GM10847 (cell line): ENCODE measurements around the gene SIGLEC1.

Experiments
- POLR2A ChIP-seq: IDR thresholded peaks from 2 replicates; pipeline ENCODE4 v1.6.1; 2011; ENCODE audit not compliant: insufficient read length; ENCODE audit errors: extremely low read depth

The SIGLEC1 gene

DNA sequence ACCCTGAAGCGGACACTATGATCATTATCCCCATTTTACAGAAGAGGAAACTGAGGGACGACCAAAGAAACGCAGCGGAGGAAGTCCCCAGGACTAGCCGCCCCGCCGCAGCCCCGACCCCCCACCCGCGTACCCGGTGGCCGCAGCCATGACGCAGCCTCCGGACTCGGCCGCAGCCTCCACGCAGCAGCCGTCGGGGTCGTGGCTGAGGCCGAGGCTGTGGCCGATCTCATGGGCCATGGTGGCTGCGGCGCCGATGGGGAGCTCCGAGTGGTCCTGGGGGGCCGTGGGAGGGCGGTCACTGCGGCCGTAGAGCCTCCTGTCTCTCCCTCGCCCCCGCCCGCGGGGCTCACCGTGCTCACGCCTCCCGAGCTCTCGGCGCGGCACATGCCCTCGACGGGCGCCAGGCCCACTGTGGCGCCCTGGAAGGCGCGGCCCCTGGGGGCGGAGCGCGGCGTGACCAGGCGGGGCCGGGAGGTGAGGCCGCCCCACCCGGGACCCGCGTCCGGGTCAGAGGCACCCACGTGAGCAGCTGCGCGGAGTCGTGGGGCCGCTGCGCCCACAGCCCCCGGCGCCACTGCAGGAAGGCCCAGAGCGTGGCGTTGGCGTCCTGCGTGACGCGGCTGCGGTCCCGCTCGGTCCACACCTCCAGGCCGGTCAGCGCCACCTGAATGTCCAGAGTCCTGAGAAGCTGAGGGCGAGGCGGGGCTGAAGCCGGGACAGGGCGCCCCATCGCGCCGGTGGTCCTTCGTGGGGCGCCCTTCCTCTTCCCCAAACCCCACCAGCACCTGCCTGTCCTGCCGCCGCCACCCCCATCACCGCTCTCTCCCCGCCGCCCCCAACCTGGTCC, 39.0 kb downstream of the SIGLEC1 start:
- no peak for TF ChIP-seq POLR2A

DNA sequence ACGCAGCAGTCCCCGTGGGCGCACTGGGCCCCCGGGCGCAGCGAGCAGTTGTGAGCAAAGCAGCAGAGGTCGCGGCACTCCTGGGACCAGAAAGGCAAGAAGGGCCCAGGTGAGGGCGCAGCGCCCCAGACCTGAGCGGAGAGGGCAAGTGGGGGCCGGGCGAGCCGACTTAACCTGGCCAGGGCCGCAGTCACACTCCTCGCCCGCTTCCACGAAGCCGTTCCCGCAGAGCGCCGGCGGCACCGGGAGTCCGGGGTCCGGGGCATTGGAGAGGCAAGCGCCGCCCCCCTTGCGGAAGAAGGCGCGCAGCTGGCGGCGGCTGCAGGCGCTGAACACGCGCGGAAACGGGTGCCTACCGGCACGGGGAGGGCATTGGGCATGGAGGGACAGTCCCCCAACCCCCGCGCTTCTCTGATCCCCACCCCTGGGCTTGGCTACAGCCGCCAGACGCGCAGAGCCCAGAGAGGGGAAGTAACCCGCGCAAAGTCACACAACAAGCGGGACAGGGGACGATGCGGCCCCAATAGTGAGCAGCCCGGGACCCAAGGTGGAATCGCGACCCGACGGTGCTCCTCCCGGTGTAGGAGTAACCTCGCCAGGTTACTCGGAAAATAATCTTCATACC, 39.7 kb downstream of the SIGLEC1 start:
- TF ChIP-seq POLR2A = no peak

DNA sequence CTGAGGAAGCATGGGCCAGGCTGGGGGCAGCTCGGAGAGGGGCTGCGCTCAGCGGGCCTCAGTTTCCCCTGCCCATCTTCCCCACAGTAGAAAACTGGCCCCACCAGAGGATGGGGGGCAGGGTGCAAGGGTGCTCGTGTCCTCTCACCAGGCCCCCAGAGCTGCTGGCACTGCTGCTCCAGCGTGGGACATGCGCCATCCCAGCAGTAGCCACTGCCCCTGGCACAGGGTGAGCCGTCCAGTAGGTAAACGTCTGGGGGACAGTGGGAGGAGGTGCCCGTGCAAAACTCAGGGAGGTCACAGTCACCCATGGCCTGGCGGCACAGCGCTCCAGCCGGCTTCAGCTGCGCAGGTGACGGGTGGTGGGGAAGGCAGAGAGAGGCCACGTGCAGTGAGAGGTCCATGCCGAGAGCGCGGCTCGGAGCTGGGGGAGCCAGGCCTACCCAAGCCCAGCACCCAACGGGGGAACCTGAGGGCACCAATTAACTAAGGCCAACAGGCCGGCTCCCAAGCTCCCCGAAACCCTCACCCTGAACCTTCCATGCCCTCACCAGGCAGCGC, 40.3 kb downstream of the SIGLEC1 start:
- no peak for TF ChIP-seq POLR2A

- TF ChIP-seq POLR2A = no peak
Observed at GRCh38 chr20:3670945-3671344, 41.5 kb downstream of the SIGLEC1 start.

DNA sequence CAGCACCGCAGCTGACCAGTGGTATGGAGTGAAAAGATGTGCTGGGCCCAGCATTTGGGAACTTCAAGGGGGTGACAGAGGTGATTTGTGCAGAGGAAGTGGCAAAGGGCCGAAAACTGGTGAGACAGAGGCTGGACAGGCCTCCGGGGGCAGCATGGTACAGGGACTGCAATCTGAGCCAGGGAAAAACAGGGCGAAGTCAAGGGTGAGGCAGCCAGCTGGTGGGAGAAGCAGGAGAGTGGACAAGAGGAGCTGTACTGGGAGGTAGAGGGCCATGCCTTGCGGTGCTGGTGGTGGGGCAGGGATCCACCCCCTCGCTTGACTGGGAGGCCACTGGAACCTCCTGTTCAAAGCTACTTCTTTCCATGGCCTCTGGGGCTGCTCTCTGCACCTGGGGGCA, 41.9 kb downstream of the SIGLEC1 start:
- TF ChIP-seq POLR2A = no peak

GRCh38 chr20:3669710-3670367, 42.6 kb downstream of the SIGLEC1 start:
- TF ChIP-seq POLR2A = no peak

GRCh38 chr20:3667434-3668037, 44.9 kb downstream of the SIGLEC1 start:
- TF ChIP-seq POLR2A = no peak

DNA sequence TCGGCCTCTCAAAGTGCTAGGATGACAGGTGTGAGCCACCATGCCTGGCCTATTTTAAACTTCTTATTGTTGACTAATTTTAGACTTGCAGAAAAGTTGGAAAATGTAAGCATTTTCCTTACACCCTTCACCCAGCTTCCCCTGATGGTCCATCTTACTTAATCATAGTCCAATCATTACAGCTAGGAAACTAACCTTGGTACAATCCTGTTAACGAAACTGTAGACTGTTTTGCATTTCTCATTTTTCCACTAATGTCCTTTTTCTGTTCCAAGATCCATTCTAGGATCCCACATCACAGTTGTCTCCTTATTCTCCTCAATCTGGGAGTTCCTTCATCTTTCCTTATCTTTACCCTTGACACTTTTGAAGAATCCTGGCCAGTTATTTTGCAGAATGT, 48.5 kb downstream of the SIGLEC1 start:
- TF ChIP-seq POLR2A = no peak

DNA sequence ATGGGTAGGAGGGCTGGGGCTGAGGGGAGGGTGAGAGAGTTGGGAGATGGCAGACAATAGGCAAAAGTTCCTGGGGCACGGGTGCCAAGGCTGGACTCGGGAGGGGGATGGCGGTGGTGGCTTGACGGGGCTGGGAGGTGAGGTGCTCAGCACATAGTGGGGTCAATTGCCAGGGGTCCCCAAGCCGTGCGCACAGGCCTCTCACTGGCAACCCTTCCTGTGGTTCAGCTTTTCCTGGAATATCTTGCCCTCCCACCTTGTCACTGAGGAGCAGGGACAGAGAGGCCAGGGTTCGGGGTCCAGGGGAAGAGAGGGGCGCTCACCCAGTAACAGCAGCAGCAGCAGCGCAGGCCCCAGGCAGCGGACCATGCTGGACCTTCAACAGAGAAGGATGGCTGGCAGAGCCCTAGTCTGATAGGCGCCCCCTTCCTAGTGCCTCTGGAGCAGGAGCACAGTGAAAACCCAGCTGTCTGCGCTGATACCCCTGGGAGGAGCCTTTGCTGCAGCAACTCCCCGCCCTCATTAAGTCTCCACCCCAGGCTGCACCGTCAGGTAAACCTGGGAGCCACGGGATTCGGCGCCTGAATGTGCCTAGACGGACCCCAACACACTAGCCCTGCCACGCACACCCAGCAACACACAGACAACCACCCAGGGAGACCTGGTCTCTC, 49.2 kb downstream of the SIGLEC1 start, which contains the start of gene GFRA4:
Gene GFRA4 (minus strand): TSS at position 369 of the 671 bp plus-strand sequence. CDS start 0 bp downstream, at position 369.
- TF ChIP-seq POLR2A = no peak
